ENCODE measurements around the gene ADGRF3. TPM values are rescaled to one million over a fixed set of nuclear protein-coding genes. Genes with fewer than 3 reads are reported as not detected.

ADGRF3 gene
- total RNA-seq, 2 donors from 2014 or later = 0.35 to 0.93 TPM

- Mint-ChIP-seq H3K9me3 (peaks cover 2% of the 10 kb centered on the region), H3K27me3 (ENCODE audit: insufficient read depth) (no peaks in the 10 kb centered on the region), H3K36me3 (ENCODE audit: low read depth) (peaks cover 23% of the 10 kb centered on the region), H3K27ac (no peak overlapping the region), H3K4me1 (no peaks in the 10 kb centered on the region), H3K4me3 (no peak overlapping the region)
- peaks cover 17% of the 10 kb centered on the region for H3K36me3 ChIP-seq (ENCODE audit: control insufficient read depth, insufficient read depth, low read length)
- no peak for TF ChIP-seq CTCF (conservative IDR thresholded peaks at IDR 0.05)
- no peak overlapping the region for H3K4me3 ChIP-seq (ENCODE audit: low read length)
- no peak overlapping the region for H3K9ac ChIP-seq (ENCODE audit: extremely low read depth, low read length, poor library complexity, severe bottlenecking)
- no peak overlapping the region for H3K27ac ChIP-seq (ENCODE audit: low read depth, low read length)
- WGBS, 2 experiments (ENCODE audit: insufficient coverage in 1 of 2, insufficient read length in 1 of 2) = no CpG with 5 or more reads among the region's 1 CpG
- no peaks in the 10 kb centered on the region for H3K9me3 ChIP-seq (ENCODE audit: control insufficient read depth, low read length)
- DNase-seq = no peak
- H3K4me1 ChIP-seq (ENCODE audit: control insufficient read depth, insufficient read depth, low read length) = no peaks in the 10 kb centered on the region
- no peaks in the 10 kb centered on the region for H3K27me3 ChIP-seq (ENCODE audit: control insufficient read depth, insufficient read depth, low read length, poor library complexity, severe bottlenecking)
These were observed 56.6 kb downstream of the ADGRF3 start for GRCh38 chr2:26290001-26290400.

- Histone ChIP-seq H3K4me1 (ENCODE audit: control insufficient read depth, insufficient read depth, low read length) (no peaks in the 10 kb centered on the region), H3K36me3 (ENCODE audit: control insufficient read depth, insufficient read depth, low read length) (peaks cover 43% of the 10 kb centered on the region), H3K9me3 (ENCODE audit: control insufficient read depth, low read length) (no peaks in the 10 kb centered on the region), H3K27ac (ENCODE audit: low read depth, low read length) (no peak overlapping the region), H3K9ac (ENCODE audit: extremely low read depth, low read length, poor library complexity, severe bottlenecking) (no peak overlapping the region), H3K27me3 (ENCODE audit: control insufficient read depth, insufficient read depth, low read length, poor library complexity, severe bottlenecking) (no peaks in the 10 kb centered on the region), H3K4me3 (ENCODE audit: low read length) (no peak overlapping the region)
- 93 to 98% methylated on average over 3 of the region's 3 CpGs for whole genome bisulfite sequencing, 2 experiments (ENCODE audit: insufficient coverage in 1 of 2, insufficient read length in 1 of 2)
- Mint-ChIP-seq H3K36me3 (ENCODE audit: low read depth) (peaks cover 50% of the 10 kb centered on the region), H3K27me3 (ENCODE audit: insufficient read depth) (no peaks in the 10 kb centered on the region), H3K4me1 (no peaks in the 10 kb centered on the region), H3K27ac (no peak overlapping the region), H3K9me3 (no peaks in the 10 kb centered on the region), H3K4me3 (no peak overlapping the region)
- TF ChIP-seq CTCF (conservative IDR thresholded peaks at IDR 0.05) = no peak
- no peak for DNase-seq
These were observed 60.7 kb downstream of the ADGRF3 start for GRCh38 chr2:26285931-26286330.

GRCh38 chr2:26284132-26284531 is 62.5 kb downstream of the ADGRF3 start:
- H3K4me3 ChIP-seq (ENCODE audit: low read length) = no peak overlapping the region
- H3K27ac Mint-ChIP-seq = no peak overlapping the region
- DNase-seq = no peak
- no peak overlapping the region for H3K27ac ChIP-seq (ENCODE audit: low read depth, low read length)
- no peak for TF ChIP-seq CTCF (conservative IDR thresholded peaks at IDR 0.05)
- H3K9me3 ChIP-seq (ENCODE audit: control insufficient read depth, low read length) = no peaks in the 10 kb centered on the region
- no peaks in the 10 kb centered on the region for H3K4me1 ChIP-seq (ENCODE audit: control insufficient read depth, insufficient read depth, low read length)
- peaks cover 61% of the 10 kb centered on the region for H3K36me3 Mint-ChIP-seq (ENCODE audit: low read depth)
- no peak overlapping the region for H3K4me3 Mint-ChIP-seq
- H3K9me3 Mint-ChIP-seq = no peaks in the 10 kb centered on the region
- WGBS, 2 experiments (ENCODE audit: insufficient coverage in 1 of 2, insufficient read length in 1 of 2) = 98 to 100% methylated on average over 2 to 3 of the region's 3 CpGs
- H3K4me1 Mint-ChIP-seq = no peaks in the 10 kb centered on the region
- H3K27me3 Mint-ChIP-seq (ENCODE audit: insufficient read depth) = no peaks in the 10 kb centered on the region
- H3K9ac ChIP-seq (ENCODE audit: extremely low read depth, low read length, poor library complexity, severe bottlenecking) = no peak overlapping the region
- H3K27me3 ChIP-seq (ENCODE audit: control insufficient read depth, insufficient read depth, low read length, poor library complexity, severe bottlenecking) = no peaks in the 10 kb centered on the region
- H3K36me3 ChIP-seq (ENCODE audit: control insufficient read depth, insufficient read depth, low read length) = peaks cover 54% of the 10 kb centered on the region
